Lower lobe of right lung (tissue), 2 donors: ENCODE data around the gene FAM221A. TPM values are rescaled to one million over a fixed set of nuclear protein-coding genes. Genes with fewer than 3 reads are reported as not detected.

ENCODE experiments used
- ATAC-seq, 2 donors: fragments of 200-7000 bp; cut with Tn5 transposase; one replicate each; pipeline ENCODE4 v1.9.1; 2020 to 2022; ENCODE audit warnings: mild to moderate bottlenecking in 2 of 2, moderate library complexity in 2 of 2
- DNase-seq: peaks from one replicate; pipeline ENCODE4 v3.0.0-alpha.2; 2020
- H3K27ac ChIP-seq: fragments of 200-600 bp; one replicate; pipeline ENCODE4 v1.8.0; 2022
- H3K27me3 ChIP-seq: fragments of 200-600 bp; one replicate; pipeline ENCODE4 v1.8.0; 2022; ENCODE audit warnings: low read depth
- H3K36me3 ChIP-seq: fragments of 200-600 bp; one replicate; pipeline ENCODE4 v1.8.0; 2022; ENCODE audit warnings: mild to moderate bottlenecking
- H3K4me1 ChIP-seq: fragments of 200-600 bp; one replicate; pipeline ENCODE4 v1.8.0; 2022
- H3K4me3 ChIP-seq: fragments of 200-600 bp; one replicate; pipeline ENCODE4 v1.8.0; 2022; ENCODE audit warnings: mild to moderate bottlenecking
- H3K9me3 ChIP-seq: fragments of 200-600 bp; one replicate; pipeline ENCODE4 v1.8.0; 2022
- intact Hi-C: fragments of 100-400 bp; cut with DNase I; formaldehyde crosslinking; loops from one replicate; pipeline ENCODE4 v1.11.0; 2022
- total RNA-seq: library from RNA; stranded (reverse); fragmentation: NEBNext Ultra II Directional; extraction: Animal tissue kit (Norgen Biotek cat#: 25700); gene quantifications from one replicate; pipeline ENCODE4 v1.2.1, GENCODE V29; 2021
- TF ChIP-seq, protein P1 (sequence below): fragments of 200-600 bp; IDR thresholded peaks from one replicate; pipeline ENCODE4 v1.8.0; 2022; ENCODE audit warnings: antibody characterized with exemption, mild to moderate bottlenecking
- donor health status: DM: no; HTN: yes; CAD: no; lungs with severe emphysema.

The FAM221A gene
- total RNA-seq, 1 donor from 2014 or later = 10.3 TPM

DNA sequence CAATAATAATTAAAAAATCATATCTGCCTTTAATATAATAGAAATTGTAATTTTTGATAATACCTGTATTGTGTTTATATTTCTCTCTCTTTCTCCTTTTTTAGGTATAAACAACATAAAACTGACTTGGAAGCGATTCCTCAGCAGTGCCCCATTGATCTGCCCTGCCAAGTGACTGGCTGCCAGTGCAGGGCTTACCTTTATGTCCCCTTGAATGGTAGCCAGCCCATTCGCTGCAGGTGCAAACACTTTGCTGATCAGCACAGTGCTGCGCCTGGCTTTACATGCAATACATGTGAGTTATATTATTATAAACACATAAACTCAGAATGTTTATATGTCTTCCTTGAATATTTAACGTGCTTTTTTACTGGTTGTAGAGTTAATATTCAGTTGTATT is 9.2 kb downstream of the FAM221A start:
- no peak overlapping the region for H3K27ac ChIP-seq
- DNase-seq (no peak), ATAC-seq (no peak)
- peaks cover 63% of the 10 kb centered on the region for H3K36me3 ChIP-seq
- TF ChIP-seq, protein P1, sequence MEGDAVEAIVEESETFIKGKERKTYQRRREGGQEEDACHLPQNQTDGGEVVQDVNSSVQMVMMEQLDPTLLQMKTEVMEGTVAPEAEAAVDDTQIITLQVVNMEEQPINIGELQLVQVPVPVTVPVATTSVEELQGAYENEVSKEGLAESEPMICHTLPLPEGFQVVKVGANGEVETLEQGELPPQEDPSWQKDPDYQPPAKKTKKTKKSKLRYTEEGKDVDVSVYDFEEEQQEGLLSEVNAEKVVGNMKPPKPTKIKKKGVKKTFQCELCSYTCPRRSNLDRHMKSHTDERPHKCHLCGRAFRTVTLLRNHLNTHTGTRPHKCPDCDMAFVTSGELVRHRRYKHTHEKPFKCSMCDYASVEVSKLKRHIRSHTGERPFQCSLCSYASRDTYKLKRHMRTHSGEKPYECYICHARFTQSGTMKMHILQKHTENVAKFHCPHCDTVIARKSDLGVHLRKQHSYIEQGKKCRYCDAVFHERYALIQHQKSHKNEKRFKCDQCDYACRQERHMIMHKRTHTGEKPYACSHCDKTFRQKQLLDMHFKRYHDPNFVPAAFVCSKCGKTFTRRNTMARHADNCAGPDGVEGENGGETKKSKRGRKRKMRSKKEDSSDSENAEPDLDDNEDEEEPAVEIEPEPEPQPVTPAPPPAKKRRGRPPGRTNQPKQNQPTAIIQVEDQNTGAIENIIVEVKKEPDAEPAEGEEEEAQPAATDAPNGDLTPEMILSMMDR = no peak
- H3K4me3 ChIP-seq = no peak overlapping the region
- no peaks in the 10 kb centered on the region for H3K27me3 ChIP-seq
- intact Hi-C loops = no loop called here
- H3K9me3 ChIP-seq = no peaks in the 10 kb centered on the region
- H3K4me1 ChIP-seq = no peaks in the 10 kb centered on the region

DNA sequence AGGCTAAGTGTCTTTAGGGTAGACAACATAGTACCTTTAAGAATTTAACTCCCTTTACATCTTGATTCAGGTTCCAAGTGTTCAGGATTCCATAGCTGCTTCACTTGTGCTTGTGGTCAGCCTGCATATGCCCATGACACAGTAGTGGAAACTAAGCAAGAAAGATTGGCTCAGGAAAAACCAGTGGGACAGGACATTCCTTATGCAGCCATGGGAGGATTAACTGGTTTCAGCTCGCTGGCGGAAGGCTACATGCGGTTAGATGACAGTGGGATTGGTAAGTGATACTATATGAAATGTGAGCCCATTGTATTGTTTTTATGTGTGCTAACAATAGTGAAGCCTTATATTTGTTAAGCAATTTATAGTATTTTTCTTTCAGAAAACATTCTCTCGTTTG is 11.3 kb downstream of the FAM221A start:
- DNase-seq (no peak), ATAC-seq (no peak)
- TF ChIP-seq, protein P1 = no peak
- intact Hi-C loops = no loop called here
- Histone ChIP-seq H3K4me3 (no peak overlapping the region), H3K36me3 (peaks cover 65% of the 10 kb centered on the region), H3K27ac (no peak overlapping the region), H3K27me3 (no peaks in the 10 kb centered on the region), H3K9me3 (no peaks in the 10 kb centered on the region), H3K4me1 (no peaks in the 10 kb centered on the region)

DNA sequence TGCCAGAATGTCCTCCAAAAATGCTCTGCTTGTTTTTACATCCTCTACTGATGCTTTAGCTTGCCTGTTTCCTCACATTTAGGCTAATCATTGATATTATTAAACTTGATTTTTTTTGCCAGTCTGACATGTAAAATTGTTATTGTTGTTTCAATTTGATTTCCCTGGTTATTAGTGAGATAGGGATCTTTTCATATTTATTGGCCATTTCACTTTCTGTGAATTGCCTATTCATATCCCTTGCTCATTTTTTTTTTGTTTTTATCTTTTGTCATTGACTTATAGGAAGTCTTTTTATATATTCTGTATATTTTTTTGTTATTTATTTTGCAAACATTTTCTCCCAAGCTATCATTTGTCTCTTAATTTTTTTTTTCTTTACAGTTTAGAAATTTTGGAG is 13.2 kb downstream of the FAM221A start:
- H3K27ac ChIP-seq = no peak overlapping the region
- no peaks in the 10 kb centered on the region for H3K27me3 ChIP-seq
- ATAC-seq (no peak), DNase-seq (no peak)
- H3K9me3 ChIP-seq = no peaks in the 10 kb centered on the region
- intact Hi-C loops = no loop called here
- TF ChIP-seq, protein P1 = no peak
- no peak overlapping the region for H3K4me3 ChIP-seq
- H3K4me1 ChIP-seq = no peaks in the 10 kb centered on the region
- peaks cover 58% of the 10 kb centered on the region for H3K36me3 ChIP-seq

DNA sequence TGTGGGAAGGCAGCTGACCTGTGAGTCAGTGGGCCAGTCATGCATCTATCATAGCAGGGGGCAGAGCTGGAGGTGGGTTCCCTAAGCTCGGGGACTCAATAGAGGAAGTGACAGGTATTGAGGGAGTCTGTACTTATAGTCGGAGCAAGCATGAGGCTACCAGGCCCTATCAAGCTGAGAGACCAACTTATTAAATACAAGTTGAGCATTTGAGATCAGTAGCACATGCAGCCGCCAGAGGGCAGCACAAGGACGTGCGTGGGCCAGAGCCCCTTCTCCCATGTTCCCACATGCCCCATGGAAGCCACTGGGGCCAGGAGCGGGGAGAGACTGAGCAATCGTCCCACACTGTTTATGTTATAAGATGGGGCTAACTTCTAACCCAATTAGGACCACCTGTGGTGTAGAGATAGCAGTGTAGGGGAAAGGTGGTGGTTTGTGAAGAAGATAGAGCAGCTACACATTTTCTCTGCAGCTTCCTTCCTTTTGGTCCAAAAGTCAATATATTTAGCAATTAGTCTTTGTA is 17.0 kb downstream of the FAM221A start:
- no peaks in the 10 kb centered on the region for H3K9me3 ChIP-seq
- no peak overlapping the region for H3K4me3 ChIP-seq
- H3K4me1 ChIP-seq = no peaks in the 10 kb centered on the region
- TF ChIP-seq, protein P1 = peak; percentile 71
- peak; percentile 75 for ATAC-seq
- intact Hi-C loops = no loop called here
- no peaks in the 10 kb centered on the region for H3K27me3 ChIP-seq
- no peak overlapping the region for H3K27ac ChIP-seq
- H3K36me3 ChIP-seq = peaks cover 22% of the 10 kb centered on the region
- DNase-seq = peak; percentile 75

DNA sequence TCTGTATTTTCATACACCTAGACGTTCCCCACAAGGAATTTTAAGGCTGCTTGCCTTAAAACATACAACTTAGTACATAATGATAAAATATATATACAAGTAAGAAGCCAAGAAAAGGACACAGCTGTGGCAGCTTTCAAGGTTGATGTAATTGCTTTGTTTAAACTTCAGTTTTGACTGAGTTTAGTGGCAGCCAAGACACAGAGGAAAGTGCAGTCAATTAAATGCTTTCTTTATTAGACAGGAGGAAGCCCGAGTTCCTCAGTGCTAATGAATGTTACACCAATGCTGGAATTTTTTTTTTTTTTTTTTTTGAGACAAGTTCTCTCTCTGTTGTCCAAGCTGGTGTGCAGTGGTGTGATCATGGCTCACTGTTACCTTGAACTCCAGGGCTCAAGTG is 18.8 kb downstream of the FAM221A start:
- intact Hi-C loops = no loop called here
- peaks cover 21% of the 10 kb centered on the region for H3K36me3 ChIP-seq
- H3K9me3 ChIP-seq = no peaks in the 10 kb centered on the region
- TF ChIP-seq, protein P1 = no peak
- H3K4me3 ChIP-seq = no peak overlapping the region
- no peaks in the 10 kb centered on the region for H3K27me3 ChIP-seq
- no peak for DNase-seq
- ATAC-seq = no peak
- H3K4me1 ChIP-seq = no peaks in the 10 kb centered on the region
- no peak overlapping the region for H3K27ac ChIP-seq

DNA sequence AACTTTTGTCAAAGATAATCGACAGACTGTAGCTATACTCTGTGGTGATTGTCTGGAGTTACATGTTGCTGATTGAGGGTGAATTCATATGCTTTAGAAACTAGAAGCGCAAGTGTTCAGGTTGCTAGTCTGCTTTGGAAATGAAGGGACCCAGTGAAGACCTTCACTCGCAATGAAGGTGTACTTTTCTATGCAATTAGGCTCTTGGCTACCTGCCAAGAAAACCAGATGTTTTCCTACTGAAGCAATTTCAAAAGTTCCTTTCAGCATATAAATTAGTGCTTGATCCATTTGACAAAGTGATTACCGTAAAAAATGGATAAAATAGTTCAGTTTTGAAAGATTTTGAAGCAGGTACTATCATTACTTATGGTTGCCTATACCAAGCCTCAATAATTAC is 20.0 kb downstream of the FAM221A start:
- H3K4me3 ChIP-seq = no peak overlapping the region
- no peaks in the 10 kb centered on the region for H3K4me1 ChIP-seq
- no peaks in the 10 kb centered on the region for H3K9me3 ChIP-seq
- H3K27ac ChIP-seq = no peak overlapping the region
- peaks cover 22% of the 10 kb centered on the region for H3K36me3 ChIP-seq
- intact Hi-C loops = no loop called here
- ATAC-seq = no peak
- H3K27me3 ChIP-seq = no peaks in the 10 kb centered on the region
- TF ChIP-seq, protein P1 = no peak
- no peak for DNase-seq
